NCI-H82 treated with DMSO at 0.1 percent for 48 hours (cell line): Measurements from ENCODE around the gene PCDHGA10.
"Not testable (repeated sequence)": the region's sequence is repeated elsewhere in the genome, so short reads cannot be mapped to it uniquely, and the experiment has no call there.

ENCODE experiments used
- DNase-seq: peaks from one replicate; lab custom pipeline; 2025; ENCODE audit not compliant: unreplicated experiment; lab: John Stamatoyannopoulos, UW

PCDHGA10 gene

GRCh38 chr5:141412854-141413539 lies at the start of gene PCDHGA10:
TSS of gene PCDHGA10 (plus strand) at chr5:141412987. CDS start at chr5:141413176, 189 bp downstream.
- DNase-seq = no peak

DNA sequence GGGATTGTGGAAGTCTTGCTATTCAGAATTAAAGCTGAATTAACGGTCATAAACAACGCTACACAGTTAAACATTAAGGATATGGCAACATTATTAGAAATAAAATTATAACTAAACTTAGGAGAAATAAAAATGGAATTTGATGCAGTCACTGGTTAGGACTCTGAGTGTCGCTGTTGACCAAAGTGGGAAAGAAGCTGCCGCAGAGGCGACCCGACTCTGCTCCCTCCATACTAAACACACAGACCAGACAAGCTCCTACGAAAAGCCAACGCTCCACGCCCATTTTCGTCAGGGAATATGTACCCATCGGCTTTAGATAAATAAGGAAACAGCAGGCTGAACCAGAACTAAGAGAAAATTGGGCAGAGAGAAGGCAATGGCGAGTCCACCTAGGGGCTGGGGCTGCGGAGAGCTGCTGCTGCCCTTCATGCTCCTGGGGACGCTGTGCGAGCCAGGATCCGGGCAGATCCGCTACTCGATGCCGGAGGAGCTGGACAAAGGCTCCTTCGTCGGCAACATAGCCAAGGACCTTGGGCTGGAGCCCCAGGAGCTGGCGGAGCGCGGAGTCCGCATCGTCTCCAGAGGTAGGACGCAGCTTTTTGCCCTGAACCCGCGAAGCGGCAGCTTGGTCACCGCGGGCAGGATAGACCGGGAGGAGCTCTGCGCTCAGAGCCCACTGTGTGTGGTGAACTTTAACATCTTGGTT lies 48.7 kb upstream of the PCDHGA10 start, which contains the start of gene PCDHGA5:
TSS of gene PCDHGA5 (plus strand) at position 211 of the 709 bp plus-strand sequence. CDS start at position 380, 169 bp downstream.
- no peak for DNase-seq

DNA sequence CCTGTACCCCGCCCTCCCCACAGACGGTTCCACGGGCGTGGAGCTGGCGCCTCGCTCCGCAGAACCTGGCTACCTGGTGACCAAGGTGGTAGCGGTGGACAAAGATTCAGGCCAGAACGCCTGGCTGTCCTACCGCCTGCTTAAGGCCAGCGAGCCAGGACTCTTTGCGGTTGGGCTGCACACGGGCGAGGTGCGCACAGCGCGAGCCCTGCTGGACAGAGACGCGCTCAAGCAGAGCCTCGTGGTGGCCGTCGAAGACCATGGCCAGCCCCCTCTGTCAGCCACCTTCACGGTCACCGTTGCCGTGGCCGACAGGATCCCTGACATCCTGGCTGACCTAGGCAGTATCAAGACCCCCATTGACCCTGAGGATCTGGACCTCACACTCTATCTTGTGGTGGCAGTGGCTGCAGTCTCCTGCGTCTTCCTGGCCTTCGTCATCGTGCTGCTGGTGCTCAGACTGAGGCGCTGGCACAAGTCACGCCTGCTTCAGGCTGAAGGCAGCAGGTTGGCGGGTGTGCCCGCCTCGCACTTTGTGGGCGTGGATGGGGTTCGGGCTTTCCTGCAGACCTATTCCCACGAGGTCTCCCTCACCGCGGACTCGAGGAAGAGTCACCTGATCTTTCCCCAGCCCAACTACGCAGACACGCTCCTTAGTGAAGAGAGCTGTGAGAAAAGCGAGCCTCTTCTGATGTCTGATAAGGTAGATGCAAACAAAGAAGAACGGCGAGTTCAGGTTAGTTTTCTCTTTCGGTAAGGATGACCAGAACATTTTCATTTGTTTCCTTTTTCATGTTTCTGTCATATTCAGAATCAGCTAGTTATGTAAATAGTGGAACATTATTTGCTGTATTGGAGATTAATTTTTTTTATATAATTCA lies 46.5 kb upstream of the PCDHGA10 start:
- no peak for DNase-seq

GRCh38 chr5:141369994-141370848 lies 42.6 kb upstream of the PCDHGA10 start, which contains the start of gene PCDHGB3:
TSS of gene PCDHGB3 (plus strand) at chr5:141370242. CDS start at chr5:141370395, 153 bp downstream.
- no peak for DNase-seq

DNA sequence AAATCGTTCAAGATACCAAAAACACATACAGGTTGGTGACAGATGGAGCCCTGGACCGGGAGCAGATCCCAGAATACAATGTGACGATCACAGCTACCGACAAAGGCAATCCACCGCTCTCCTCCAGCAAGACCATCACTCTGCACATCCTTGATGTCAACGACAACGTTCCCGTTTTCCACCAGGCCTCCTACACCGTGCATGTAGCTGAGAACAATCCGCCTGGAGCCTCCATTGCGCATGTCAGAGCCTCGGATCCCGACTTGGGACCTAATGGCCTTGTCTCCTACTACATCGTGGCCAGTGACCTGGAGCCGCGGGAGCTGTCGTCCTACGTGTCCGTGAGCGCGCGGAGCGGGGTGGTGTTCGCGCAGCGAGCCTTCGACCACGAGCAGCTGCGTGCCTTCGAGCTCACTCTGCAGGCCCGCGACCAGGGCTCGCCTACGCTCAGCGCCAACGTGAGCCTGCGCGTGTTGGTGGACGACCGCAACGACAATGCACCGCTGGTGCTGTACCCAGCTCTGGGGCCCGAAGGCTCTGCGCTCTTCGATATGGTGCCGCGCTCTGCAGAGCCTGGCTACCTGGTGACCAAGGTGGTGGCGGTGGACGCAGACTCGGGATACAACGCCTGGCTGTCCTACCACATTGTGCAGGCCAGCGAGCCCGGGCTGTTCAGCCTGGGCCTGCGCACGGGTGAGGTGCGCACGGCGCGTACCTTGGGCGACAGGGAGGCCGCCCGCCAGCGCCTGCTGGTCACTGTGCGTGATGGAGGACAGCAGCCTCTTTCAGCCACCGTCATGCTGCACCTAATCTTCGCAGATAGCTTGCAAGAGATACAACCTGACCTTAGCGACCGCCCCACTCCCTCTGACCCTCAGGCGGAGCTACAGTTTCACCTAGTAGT lies 41.0 kb upstream of the PCDHGA10 start:
- DNase-seq = no peak

- DNase-seq = no peak
Observed at GRCh38 chr5:141373673-141374317, 39.0 kb upstream of the PCDHGA10 start, which contains the start of gene PCDHGA6. TSS of gene PCDHGA6 (plus strand) at chr5:141373891. CDS start at chr5:141374084, 193 bp downstream.

GRCh38 chr5:141374627-141375026 lies 38.2 kb upstream of the PCDHGA10 start:
- no peak for DNase-seq

GRCh38 chr5:141375444-141376155 lies 37.2 kb upstream of the PCDHGA10 start:
- not testable (repeated sequence) for DNase-seq

DNA sequence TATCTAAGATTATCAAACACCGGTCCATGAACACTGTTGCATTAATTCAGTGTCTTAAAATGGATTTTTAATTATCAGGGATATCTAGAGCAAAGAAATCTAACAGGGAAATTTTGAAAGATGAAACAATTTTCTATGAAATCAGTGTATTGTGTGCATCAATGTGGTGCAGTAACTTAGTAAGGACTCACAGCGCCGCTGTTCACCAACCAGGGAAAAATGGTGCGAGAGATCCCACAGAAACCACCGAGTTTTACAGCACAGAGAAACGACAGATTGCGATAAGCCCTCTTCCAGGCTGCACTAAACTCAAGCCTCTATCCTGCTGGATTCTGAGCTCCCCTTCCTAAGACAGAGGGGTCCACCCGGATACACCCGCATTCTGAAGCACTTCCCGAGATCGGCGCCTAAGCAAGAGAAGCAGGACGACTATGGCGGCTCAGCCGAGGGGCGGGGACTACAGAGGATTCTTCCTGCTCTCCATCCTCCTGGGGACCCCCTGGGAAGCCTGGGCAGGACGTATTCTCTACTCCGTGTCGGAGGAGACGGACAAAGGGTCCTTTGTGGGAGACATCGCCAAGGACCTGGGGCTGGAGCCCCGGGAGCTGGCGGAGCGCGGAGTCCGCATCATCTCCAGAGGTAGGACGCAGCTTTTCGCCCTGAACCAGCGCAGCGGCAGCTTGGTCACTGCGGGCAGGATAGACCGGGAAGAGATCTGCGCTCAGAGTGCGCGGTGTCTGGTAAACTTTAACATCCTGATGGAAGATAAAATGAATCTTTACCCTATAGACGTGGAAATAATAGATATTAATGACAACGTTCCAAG lies 30.1 kb upstream of the PCDHGA10 start, which contains the start of gene PCDHGA7:
TSS of gene PCDHGA7 (plus strand) at position 274 of the 826 bp plus-strand sequence. CDS start at position 432, 158 bp downstream.
- no peak for DNase-seq

GRCh38 chr5:141383345-141383744 lies 29.4 kb upstream of the PCDHGA10 start:
- no peak for DNase-seq

GRCh38 chr5:141384471-141385267 lies 28.1 kb upstream of the PCDHGA10 start:
- DNase-seq = no peak

- DNase-seq = not testable (repeated sequence)
Observed at GRCh38 chr5:141387557-141388311, 25.1 kb upstream of the PCDHGA10 start, which contains the start of gene PCDHGB4. TSS of gene PCDHGB4 (plus strand) at chr5:141387698. CDS start at chr5:141387885, 187 bp downstream.

DNA sequence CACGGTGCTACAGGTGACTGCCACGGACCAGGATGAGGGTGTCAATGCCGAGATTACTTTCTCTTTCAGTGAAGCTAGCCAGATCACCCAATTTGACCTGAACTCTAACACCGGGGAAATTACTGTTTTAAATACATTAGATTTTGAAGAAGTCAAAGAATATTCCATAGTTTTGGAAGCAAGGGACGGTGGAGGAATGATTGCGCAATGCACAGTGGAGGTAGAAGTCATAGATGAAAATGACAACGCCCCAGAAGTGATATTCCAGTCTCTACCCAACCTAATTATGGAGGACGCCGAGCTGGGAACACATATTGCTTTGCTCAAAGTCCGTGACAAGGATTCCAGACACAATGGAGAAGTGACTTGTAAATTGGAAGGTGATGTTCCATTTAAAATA lies 24.1 kb upstream of the PCDHGA10 start:
- no peak for DNase-seq

DNA sequence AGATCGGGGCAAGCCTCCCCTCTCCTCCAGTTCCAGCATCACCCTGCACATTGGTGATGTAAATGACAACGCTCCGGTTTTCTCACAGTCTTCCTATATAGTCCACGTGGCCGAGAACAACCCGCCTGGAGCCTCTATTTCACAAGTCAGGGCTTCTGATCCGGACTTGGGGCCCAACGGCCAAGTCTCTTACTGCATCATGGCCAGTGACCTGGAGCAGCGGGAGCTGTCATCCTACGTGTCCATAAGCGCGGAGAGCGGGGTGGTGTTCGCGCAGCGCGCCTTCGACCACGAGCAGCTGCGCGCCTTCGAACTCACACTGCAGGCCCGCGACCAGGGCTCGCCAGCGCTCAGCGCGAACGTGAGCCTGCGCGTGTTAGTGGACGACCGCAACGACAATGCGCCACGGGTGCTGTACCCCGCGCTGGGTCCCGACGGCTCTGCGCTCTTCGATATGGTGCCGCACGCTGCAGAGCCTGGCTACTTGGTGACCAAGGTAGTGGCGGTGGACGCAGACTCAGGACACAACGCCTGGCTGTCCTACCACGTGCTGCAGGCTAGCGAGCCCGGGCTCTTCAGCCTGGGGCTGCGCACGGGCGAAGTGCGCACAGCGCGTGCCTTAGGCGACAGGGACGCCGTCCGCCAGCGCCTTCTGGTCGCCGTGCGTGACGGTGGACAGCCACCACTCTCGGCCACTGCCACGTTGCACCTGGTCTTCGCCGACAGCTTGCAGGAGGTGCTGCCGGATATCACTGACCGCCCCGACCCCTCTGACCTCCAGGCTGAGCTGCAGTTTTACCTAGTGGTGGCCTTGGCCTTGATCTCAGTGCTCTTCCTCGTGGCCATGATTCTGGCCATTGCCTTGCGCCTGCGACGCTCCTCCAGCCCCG lies 23.4 kb upstream of the PCDHGA10 start:
- DNase-seq = no peak
